Measurements from ENCODE around the gene SBF2.

The SBF2 gene

GRCh38 chr11:9823887-9824385 is 470.1 kb downstream of the SBF2 start:
- no peak for DNase-seq (ENCODE audit: low read depth)
- no peak overlapping the region for H3K4me3 ChIP-seq (ENCODE audit: low read depth, low read length)
- TF ChIP-seq POLR2A (IDR thresholded peaks at IDR 0.05; ENCODE audit: extremely low read depth, insufficient read length) (no peak), MAX (IDR thresholded peaks at IDR 0.05; ENCODE audit: low read depth, low read length) (no peak), CTCF (IDR thresholded peaks at IDR 0.05; ENCODE audit: low read depth, low read length) (no peak), MYC (IDR thresholded peaks at IDR 0.05; ENCODE audit: low read depth, low read length) (no peak)

DNA sequence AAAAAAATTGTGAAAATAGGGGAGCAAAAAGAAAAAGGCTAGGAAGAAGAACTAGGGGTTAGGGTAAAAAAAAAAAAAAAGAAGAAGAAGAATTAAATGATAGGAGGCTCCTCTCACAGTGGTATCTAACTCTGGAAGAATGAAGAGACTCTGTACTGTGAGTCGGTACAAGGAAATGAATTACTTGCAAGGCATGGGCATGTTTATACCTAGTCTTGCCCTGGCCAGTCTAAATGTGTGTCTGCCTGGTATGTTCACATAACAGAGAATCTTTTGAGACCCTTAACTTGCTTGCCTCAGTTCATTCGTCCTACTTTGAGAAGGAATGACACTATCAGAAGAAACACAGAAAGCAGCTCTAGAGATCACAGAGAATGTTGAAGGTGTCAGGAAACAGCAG is 470.6 kb downstream of the SBF2 start:
- TF ChIP-seq MAX (IDR thresholded peaks at IDR 0.05; ENCODE audit: low read depth, low read length) (no peak), CTCF (IDR thresholded peaks at IDR 0.05; ENCODE audit: low read depth, low read length) (no peak), MYC (IDR thresholded peaks at IDR 0.05; ENCODE audit: low read depth, low read length) (no peak), POLR2A (IDR thresholded peaks at IDR 0.05; ENCODE audit: extremely low read depth, insufficient read length) (no peak)
- no peak for DNase-seq (ENCODE audit: low read depth)
- no peak overlapping the region for H3K4me3 ChIP-seq (ENCODE audit: low read depth, low read length)

- TF ChIP-seq MYC (IDR thresholded peaks at IDR 0.05; ENCODE audit: low read depth, low read length): no peak
- no peak overlapping the region for H3K4me3 ChIP-seq (ENCODE audit: low read depth, low read length)
- no peak for DNase-seq (ENCODE audit: low read depth)
Observed at GRCh38 chr11:9821008-9821752, 472.8 kb downstream of the SBF2 start.

DNA sequence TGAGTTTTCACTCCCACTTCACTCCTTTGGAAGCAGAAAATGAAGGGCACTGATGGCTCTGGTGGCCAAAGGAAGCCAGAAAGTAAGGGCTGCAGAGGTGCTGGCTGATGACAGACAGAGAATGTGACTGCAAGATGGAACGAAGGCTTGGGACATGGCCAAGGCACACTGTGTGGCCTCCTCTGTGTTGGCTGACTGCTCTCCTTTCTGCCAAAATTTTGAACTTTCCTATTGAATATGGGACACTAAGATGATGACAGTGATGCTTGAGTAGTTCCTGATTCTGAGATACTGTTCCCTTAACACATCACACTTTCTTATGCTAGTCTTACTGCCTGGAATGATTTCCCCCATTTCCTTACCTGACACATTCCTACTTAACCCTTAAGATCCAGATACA is 473.8 kb downstream of the SBF2 start:
- no peak for DNase-seq (ENCODE audit: low read depth)
- H3K4me3 ChIP-seq (ENCODE audit: low read depth, low read length): no peak overlapping the region
- TF ChIP-seq CTCF (IDR thresholded peaks at IDR 0.05; ENCODE audit: low read depth, low read length): no peak
- no peak for TF ChIP-seq MAX (IDR thresholded peaks at IDR 0.05; ENCODE audit: low read depth, low read length)
- TF ChIP-seq MYC (IDR thresholded peaks at IDR 0.05; ENCODE audit: low read depth, low read length): no peak
- TF ChIP-seq POLR2A (IDR thresholded peaks at IDR 0.05; ENCODE audit: extremely low read depth, insufficient read length): no peak

GRCh38 chr11:9817191-9817590 is 476.8 kb downstream of the SBF2 start:
- TF ChIP-seq MAX (IDR thresholded peaks at IDR 0.05; ENCODE audit: low read depth, low read length) (no peak), MYC (IDR thresholded peaks at IDR 0.05; ENCODE audit: low read depth, low read length) (no peak), POLR2A (IDR thresholded peaks at IDR 0.05; ENCODE audit: extremely low read depth, insufficient read length) (no peak), CTCF (IDR thresholded peaks at IDR 0.05; ENCODE audit: low read depth, low read length) (no peak)
- no peak for DNase-seq (ENCODE audit: low read depth)
- no peak overlapping the region for H3K4me3 ChIP-seq (ENCODE audit: low read depth, low read length)

DNA sequence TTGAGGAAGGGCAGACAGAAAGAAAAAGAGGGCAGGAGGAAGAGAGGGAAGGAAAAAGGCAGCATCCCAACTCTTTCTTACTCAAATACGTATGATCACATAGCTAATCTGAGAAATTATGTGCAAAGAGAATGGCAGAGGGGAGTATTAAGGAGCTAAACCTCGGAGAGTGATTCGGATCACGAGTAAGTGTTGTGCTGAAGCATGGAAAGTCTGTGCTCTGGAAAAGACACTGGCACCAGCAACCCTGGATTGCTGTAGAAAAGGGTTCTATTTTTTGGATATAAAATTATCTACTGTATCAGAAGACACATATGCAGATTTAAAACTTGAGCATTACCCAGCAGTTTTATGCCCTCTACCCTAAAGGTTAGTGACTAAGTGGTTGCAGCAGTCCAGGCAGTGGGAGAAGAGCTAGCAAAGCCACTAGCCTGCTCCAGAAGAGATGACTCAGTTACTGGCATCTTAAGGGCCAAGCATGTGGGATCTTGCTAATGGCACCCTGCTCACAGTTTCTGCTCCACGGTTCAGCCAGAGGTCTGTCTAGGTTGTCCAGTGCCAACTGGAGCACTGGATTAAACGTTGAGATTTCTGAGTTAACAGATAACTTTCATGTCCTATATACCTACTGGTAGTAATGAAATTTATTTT is 478.4 kb downstream of the SBF2 start:
- no peak overlapping the region for H3K4me3 ChIP-seq (ENCODE audit: low read depth, low read length)
- no peak for TF ChIP-seq POLR2A (IDR thresholded peaks at IDR 0.05; ENCODE audit: extremely low read depth, insufficient read length)
- TF ChIP-seq CTCF (IDR thresholded peaks at IDR 0.05; ENCODE audit: low read depth, low read length): no peak
- no peak for TF ChIP-seq MAX (IDR thresholded peaks at IDR 0.05; ENCODE audit: low read depth, low read length)
- TF ChIP-seq MYC (IDR thresholded peaks at IDR 0.05; ENCODE audit: low read depth, low read length): no peak
- peak; percentile 24 for DNase-seq (ENCODE audit: low read depth)
